ENCODE measurements around the gene SELENOM.

- TF ChIP-seq CTCF (IDR thresholded peaks at IDR 0.05; ENCODE audit: insufficient read depth, low read depth, low read length) (no peak), EZH2 (IDR thresholded peaks at IDR 0.05; ENCODE audit: insufficient read depth, low read length) (no peak)
Observed at GRCh38 chr22:31144223-31144622, 36.9 kb upstream of the SELENOM start.
